ENCODE data around the gene PNPLA3.

PNPLA3 gene

GRCh38 chr22:43995057-43995685, 71.6 kb downstream of the PNPLA3 start:
- no peak for DNase-seq

- DNase-seq = no peak
These were observed 72.2 kb downstream of the PNPLA3 start for GRCh38 chr22:43995798-43996169.

- DNase-seq = no peak
These were observed 72.8 kb downstream of the PNPLA3 start for GRCh38 chr22:43996170-43996980.

- DNase-seq = no peak
These were observed 73.3 kb downstream of the PNPLA3 start for GRCh38 chr22:43996981-43997265.
